Adrenal gland (tissue), 5 donors: Measurements from ENCODE around the gene ACTR8.

Experiments used
- POLR2A ChIP-seq, 2 donors: fragments of 450-650 bp; IDR thresholded peaks; one replicate each; pipeline ENCODE4 v1.6.1; 2017; ENCODE audit warnings: antibody characterized with exemption in 2 of 2, mild to moderate bottlenecking in 2 of 2, moderate library complexity in 1 of 2
- TF ChIP-seq, protein P1 (sequence below), 6 experiments: fragments of 450-650 bp in 4 of 6; fragments of 200-600 bp in 2 of 6; sonication (generic) in 1 of 6; IDR thresholded peaks; 1 replicate in 5 of 6; 2 replicates in 1 of 6; pipeline versions ENCODE4 v1.5.1 to v1.8.0; 2016 to 2021; ENCODE audit warnings: antibody characterized with exemption in 6 of 6, mild to moderate bottlenecking in 2 of 6, moderate library complexity in 1 of 6
- donor health status: DM: no; HTN: no; CAD: no.

DNA sequence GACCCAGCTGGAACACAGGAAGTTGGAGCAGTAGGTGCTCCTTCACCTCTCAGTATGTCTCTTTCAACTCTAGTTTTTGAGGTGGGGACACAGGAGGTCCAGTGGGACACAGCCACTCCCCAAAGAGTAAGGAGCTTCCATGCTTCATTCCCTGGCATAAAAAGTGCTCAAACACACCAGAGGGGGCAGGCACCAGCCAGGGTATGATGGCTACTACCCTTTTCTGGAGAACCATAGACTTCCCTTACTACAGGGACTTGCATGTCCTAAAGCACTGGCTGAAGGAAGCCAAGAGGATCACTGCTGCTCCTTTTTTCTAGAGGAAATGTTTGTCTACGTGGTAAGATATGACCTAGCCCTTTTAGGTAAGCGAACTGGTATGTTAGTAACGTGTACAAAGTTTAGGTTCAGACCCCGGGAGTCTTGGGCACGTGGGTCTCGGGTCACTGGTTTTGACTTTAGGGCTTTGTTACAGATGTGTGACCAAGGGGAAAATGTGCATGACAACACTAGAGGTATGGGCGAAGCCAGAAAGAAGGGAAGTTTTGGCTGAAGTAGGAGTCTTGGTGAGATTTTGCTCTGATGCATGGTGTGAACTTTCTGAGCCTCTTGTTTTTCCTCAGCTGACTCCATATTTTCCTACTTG is 23.7 kb downstream of the ACTR8 start:
- TF ChIP-seq, protein P1, sequence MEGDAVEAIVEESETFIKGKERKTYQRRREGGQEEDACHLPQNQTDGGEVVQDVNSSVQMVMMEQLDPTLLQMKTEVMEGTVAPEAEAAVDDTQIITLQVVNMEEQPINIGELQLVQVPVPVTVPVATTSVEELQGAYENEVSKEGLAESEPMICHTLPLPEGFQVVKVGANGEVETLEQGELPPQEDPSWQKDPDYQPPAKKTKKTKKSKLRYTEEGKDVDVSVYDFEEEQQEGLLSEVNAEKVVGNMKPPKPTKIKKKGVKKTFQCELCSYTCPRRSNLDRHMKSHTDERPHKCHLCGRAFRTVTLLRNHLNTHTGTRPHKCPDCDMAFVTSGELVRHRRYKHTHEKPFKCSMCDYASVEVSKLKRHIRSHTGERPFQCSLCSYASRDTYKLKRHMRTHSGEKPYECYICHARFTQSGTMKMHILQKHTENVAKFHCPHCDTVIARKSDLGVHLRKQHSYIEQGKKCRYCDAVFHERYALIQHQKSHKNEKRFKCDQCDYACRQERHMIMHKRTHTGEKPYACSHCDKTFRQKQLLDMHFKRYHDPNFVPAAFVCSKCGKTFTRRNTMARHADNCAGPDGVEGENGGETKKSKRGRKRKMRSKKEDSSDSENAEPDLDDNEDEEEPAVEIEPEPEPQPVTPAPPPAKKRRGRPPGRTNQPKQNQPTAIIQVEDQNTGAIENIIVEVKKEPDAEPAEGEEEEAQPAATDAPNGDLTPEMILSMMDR (IDR thresholded peaks at IDR 0.05): no peak
- TF ChIP-seq POLR2A (IDR thresholded peaks at IDR 0.05): no peak
